ENCODE results near the gene KCNIP3.

- no peak for TF ChIP-seq CTCF (IDR thresholded peaks at IDR 0.05)
- no peak for TF ChIP-seq POLR2A (IDR thresholded peaks at IDR 0.05)
Observed at GRCh38 chr2:95295376-95295775, 1.8 kb upstream of the KCNIP3 start.

Data from body of pancreas (tissue), 4 donors.